Posterior cingulate gyrus (tissue), 11 donors: Measurements from ENCODE around the gene BCKDHA.
"Not testable (repeated sequence)": the region's sequence is repeated elsewhere in the genome, so short reads cannot be mapped to it uniquely, and the experiment has no call there.

Source experiments
- DNase-seq, 10 donors: peaks; one replicate each; pipeline versions ENCODE4 v3.0.0 to v3.0.0-alpha.2; 2020 to 2021; ENCODE audit warnings: mixed read lengths in 3 of 10
- intact Hi-C: fragments of 100-400 bp; cut with DNase I; formaldehyde crosslinking; loops from one replicate; pipeline ENCODE4 v1.15.1; 2023

BCKDHA gene

DNA sequence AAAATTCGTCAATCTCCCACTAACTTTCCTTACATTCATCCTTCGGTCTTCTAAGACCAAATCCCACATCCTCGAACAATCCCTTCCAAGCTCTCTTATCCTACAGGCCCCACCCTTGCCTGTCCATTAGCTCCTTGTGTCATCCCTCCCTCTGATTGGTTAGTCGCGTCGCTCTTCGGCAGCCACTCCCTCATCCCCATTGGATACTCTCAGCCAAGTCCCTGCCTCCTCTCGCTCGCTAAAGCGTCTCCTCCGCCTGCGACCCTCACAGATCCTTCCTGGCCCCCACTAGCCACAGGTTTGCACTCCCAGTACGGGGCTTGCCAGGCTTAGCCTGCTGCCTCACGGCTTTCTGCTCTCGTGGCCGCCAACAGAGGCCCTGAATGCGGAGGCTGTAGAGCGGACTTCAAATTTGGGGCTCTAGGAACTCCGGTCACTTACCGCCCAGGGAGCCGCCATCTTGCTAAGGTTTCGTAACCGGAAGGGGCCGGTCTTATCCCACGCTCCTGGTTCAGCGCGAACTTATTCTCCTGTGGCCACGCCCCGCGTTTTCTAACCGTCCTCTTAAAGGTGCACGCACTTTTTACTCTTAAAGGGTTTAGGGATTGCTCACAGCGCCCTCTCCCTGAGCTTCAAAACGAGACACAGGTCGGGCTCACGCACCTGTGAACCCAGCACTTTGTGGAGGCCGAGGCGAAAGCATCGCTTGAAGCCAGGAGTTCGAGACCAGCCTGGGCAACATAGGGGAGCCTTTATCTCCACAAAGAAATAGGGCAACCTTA, 42.0 kb downstream of the BCKDHA start, which contains the start of gene DMAC2:
Gene DMAC2 (minus strand): TSS at position 472 of the 782 bp plus-strand sequence. CDS start 13 bp downstream, at position 459.
- peak; percentile 90 to 99 (median 96) for DNase-seq
- intact Hi-C loops: loop anchor here (1.0 kb wide), 1 partner anchor 129 kb away; the partner anchor contains the start of gene CCDC97

DNA sequence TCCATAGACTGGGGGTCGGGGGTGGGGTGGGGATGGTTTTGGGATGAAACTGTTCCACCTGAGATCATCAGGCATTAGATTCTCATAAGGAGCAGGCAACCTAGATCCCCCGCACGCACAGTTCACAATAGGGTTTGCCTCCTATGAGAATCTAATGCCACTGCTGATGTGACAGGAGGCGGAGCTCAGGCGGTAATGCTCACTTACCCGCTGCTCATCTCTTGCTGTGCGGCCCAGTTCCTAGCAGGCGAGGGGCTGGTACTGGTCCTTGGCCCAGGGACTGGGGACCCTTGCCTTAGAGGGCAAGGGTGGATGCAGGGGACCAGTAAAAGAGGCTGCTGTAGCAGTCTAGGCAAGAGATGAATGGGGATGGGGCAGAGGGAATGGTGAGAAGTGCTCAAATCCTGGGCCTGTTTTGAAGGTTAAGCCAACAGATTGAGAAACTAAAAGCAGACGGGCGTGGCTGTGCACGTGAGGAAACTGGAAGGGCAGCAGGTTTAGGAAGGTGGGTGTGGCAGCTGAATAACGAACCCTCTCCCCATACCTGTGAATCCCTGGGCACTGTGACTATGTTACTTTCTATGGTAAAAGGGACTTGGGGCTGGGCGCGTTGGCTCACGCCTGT, 43.8 kb downstream of the BCKDHA start:
- intact Hi-C loops: no loop called here
- DNase-seq: peak in 3 of 10 donors; percentile 8 to 54 (median 35)

DNA sequence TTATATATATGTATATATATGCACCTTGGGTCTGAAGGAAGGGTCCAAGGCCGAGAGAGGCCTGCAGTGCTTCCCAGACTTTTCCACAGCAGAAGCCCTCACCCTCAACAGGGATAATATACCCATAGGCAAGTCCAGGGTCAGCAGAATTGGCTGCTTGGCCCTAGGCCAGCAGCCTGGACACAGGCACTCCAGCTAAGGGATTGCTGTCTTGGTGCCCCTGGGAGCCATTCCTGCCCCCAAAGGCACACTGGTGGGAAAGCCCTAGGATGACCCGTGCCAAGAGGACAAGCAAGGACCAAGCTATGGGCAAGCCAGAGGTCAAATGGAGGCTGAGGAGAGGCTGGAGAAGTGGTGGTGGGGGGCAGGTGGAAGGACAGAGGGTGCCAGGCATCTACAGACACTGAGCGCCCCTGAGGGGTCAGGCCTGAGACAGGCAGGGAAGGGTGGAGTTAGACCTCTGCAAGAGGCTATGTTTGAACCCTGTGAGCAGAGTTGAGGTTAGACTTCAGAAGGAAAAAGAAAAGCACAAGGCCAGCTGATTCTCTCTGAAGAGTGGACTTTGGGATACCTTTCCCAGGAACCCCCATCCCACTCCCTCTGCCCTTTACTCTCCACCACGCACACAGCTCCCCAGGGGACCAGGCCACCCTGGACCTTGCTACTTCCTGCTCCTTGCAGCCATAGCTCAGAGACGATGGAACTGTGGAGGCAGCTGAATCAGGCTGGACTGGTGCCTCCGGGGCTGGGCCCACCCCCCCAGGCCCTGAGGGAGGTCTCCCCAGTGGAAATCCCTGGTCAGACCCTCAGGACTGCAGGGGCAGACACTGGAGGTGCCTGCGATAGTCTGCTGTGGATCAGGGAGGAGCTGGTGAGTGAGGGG, 45.1 kb downstream of the BCKDHA start, which contains the start of gene ERICH4:
Gene ERICH4 (plus strand): TSS at position 684 of the 883 bp plus-strand sequence. CDS start 14 bp downstream, at position 698.
- intact Hi-C loops: no loop called here
- DNase-seq: peak in 3 of 10 donors; percentile 32 to 48 (median 41)

DNA sequence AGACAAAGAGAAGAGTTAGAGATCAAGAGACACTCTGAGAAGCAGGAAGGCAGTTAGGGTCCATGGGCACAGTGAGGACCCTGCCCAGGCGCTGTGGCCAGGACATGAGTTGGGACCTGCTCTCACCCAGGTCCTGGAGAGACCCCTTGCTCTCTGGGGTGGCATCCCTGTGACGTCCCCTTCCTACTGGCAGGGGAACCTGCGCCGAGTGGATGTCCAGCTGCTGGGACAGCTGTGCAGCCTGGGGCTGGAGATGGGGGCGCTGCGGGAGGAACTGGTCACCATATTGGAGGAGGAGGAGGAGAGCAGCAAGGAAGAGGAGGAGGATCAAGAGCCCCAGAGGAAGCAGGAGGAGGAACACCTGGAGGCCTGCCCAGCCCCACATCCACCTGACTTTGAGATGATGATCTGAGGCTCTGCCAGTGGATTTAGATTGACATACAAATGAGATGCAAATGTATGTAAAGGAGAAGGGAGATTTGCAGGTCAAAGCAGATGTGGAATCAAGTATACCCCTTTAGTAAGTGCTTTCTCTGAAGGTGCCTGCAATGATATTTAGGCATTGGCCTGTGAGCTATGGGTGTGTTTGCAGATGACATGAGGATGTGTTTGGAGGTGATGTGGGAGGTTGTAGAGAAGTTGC, 46.3 kb downstream of the BCKDHA start:
- intact Hi-C loops: no loop called here

DNA sequence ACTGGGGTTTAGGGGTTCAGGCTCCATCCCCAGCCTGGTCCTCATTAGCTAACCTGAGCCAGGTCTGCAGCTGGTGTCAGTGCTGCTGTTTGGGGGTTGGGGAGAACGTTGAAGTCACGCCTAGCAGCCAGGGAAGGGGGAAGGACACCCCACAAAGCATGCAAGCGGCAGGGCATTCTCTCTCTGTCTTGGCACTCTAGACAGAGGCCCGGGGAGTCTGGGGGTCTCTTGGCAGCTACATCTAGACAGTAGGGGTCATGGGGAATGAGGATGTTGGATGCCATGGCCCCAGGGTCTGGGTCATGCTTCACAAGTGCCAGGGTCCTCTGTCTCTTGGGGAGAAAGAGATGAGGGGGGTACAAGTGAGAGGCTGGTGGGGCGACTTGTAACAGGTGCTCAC, 48.0 kb downstream of the BCKDHA start:
- intact Hi-C loops: no loop called here
- DNase-seq: peak in 1 of 10 donors; percentile 39

More for the DNA sequence above, 46.3 kb downstream of the BCKDHA start:
- peak in 2 of 10 donors; percentile 61 to 76 for DNase-seq

DNA sequence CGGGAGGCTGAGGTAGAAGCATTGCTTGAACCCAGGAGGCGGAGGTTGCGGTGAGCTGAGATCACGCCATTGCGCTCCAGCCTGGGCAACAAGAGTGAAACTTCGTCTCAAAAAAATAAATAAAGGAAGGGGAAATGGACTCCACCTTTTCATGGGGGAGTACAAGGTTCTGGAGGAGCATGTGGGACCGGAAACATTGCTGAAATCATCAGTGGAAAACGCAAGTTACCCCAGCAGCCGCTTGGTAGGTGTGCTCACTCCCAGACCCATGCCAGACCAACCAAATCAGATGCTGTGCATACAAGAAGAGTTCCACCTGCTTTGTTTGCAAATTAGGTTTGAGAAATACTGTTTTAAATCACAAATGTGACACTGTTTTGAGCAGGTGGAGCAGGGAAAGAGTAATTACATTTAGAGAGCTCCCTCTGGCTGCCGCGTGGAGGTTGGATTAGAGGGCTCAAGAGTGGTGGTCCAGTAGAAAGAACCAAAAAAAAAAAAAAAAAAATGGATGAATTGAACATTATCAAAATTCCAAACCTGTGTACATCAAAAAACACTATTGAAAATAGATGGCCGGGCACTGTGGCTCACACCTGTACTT, 50.2 kb downstream of the BCKDHA start:
- intact Hi-C loops: loop anchor here (2.0 kb wide), 1 partner anchor 115 kb away; no protein-coding TSS in a partner anchor
- no peak for DNase-seq

DNA sequence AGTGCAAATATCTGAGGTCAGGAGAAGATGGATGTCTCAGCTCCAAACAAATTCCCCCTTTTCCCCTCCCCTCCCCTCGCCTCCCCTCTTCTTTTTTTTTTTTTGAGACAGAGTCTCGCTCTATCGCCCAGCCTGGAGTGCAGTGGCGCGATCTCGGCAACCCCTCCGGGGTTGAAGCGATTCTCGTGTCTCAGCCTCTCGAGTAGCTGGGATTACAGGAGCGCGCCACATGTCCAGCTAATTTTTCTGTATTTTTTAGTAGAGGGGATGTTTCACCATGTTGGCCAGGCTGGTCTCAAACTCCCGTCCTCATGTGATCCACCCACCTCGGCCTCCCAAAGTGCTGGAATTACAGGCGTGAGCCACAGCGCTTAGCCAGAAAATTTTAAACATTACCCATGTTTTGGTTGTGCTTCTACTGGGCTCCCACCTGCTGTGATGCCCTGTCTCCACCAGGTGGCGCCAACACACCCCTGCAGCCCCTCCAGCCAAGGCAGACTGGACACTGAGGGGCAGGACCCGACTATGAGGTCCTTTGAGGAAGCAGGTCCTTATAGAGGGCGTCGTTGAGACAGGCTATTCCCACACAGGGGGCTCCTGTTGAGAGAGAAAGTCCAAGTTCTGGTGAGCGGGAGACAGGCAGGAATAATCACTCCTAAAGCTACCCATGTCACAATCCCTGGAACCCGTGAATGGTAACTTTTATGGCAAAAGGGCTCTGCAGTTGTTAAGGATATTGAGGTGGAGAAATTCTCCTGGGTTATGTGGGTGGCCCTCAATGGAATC, 51.7 kb downstream of the BCKDHA start:
- DNase-seq: peak; percentile 40 to 95 (median 74)
- intact Hi-C loops: loop anchor here (1.0 to 2.0 kb wide), 2 partner anchors 114 to 121 kb away; no protein-coding TSS in a partner anchor

DNA sequence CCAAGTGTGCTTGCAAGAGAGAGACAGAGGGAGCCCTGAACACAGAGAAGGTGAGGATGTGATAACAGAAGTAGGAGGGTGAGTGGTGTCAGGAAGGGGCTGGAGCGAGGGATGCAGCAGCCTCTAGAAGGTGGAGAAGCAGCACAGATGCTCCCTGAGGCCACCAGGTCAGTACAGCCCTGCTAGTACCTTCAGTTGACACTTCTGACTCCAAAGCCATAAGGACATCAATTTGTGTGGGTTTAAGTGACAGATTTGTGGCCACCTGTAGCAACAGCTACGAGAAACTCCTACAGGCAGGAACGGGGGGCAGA, 52.2 kb downstream of the BCKDHA start:
- intact Hi-C loops: loop anchor here (1.0 to 2.0 kb wide), 2 partner anchors 113 to 120 kb away; no protein-coding TSS in a partner anchor
- no peak for DNase-seq

DNA sequence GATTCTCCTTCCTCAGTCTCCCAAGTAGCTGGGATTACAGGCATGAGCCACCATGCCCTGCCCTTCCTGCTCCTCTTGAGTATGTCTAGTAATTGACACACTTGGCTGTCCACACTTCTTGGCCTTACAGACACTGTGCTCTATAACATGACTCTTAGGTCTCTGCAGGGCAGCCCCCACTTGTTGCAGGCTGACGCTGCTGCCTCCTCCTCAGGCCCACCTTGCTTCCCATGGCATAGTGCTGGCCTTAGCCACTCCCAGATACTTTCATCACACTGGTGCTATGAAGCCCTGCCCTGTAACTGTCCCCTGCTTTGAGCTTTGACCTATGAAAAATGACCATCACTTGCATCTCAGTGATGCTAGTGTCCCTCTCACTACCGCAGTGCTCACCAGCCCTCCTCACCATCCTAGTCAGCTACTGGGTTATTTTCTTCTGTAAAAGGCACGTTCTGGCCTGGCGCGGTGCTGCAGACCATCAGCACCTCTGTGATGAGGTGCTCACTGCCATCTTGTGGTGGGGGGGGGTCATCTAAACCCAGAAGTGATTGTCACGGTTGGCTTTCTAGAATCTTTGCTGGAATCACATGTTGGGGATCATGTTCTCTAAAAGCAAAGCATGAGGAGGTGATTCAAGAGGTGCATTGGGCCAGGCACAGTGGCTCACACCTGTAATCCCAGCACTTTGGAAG, 55.1 kb downstream of the BCKDHA start:
- intact Hi-C loops: no loop called here
- DNase-seq: no peak

DNA sequence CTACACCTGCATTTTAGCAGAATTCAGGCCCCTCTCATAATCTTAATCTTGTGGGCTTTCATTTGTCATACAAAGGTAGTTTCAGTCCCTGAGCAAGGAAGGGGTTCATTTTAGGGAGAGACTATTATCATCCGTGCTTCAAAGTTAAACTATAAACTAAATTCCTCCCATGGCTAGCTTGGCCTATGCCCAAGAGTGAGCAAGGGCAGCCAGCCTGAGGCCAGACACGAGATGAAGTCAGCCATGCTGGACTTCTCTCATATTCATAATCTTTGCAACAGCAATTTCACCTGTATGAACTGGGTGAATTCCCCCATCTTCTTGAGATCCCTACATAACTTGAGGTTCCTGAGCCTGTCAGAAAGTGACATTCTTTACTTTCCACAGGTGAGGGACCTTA, 58.3 kb downstream of the BCKDHA start:
- intact Hi-C loops: no loop called here
- no peak for DNase-seq

DNA sequence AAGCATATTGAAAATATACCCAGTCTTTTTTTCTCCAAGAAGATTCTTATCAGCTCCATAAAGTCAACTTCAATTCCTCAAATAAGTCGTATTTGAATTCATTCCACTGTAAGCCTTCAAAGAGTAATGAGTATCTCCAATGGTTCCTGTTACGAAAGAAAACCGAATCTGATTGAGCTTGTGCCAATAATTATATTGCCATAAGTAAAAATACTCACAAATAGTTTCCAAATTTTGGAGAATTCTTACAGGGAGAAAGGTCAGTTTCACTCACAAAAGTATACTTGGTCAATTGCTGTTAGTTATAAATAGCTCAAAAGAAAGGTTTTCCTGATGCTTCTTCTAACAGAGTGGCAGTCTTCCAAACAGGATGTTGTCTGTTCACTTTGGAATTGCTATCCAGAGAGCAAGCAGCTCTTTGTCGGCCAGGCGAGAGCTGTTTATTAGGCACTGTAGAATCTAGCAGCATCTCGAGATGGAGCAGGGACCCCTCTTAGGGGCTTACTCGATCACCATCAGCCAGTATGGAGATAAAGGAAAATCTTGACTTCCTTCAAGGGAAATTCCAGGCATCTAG, 58.8 kb downstream of the BCKDHA start:
- no peak for DNase-seq
- intact Hi-C loops: no loop called here

DNA sequence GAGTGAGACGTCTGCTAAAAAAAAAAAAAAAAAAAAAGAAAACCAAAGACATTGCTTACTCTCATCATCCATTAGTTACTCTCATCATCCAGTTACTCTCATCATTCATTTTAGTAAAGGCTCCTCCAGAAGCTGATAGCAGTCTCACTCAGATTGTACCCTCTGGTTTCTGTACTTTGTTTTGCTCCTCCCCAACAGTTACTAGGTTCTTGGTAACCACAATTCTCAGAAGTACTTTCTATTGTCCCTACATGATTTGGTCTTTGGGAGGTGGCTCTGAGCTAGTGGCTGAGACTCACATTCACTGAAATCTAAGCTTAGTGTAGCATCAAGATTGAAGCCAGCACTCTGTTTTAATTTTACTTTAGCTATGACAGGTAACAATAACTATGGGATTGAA, 59.6 kb downstream of the BCKDHA start:
- intact Hi-C loops: no loop called here
- no peak for DNase-seq

DNA sequence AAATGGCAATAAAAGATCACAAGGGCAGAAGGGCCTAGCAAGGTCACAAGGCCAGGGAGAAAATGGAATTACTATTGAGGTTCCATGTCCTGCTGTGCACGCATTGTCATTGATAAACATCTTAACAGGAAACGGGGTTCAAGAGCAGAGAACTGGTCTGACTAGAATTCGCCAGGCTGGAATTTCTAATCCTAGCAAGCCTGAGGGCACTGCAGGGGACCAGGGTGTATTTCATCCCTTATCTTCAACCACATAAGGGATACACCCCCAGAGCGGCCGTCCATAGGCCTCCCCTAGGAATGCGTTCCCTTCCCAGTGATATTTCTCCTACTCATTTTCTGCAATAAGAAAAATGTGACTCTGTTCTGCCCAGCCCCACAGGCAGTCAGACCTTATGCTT, 64.9 kb downstream of the BCKDHA start:
- no peak for DNase-seq
- intact Hi-C loops: no loop called here

DNA sequence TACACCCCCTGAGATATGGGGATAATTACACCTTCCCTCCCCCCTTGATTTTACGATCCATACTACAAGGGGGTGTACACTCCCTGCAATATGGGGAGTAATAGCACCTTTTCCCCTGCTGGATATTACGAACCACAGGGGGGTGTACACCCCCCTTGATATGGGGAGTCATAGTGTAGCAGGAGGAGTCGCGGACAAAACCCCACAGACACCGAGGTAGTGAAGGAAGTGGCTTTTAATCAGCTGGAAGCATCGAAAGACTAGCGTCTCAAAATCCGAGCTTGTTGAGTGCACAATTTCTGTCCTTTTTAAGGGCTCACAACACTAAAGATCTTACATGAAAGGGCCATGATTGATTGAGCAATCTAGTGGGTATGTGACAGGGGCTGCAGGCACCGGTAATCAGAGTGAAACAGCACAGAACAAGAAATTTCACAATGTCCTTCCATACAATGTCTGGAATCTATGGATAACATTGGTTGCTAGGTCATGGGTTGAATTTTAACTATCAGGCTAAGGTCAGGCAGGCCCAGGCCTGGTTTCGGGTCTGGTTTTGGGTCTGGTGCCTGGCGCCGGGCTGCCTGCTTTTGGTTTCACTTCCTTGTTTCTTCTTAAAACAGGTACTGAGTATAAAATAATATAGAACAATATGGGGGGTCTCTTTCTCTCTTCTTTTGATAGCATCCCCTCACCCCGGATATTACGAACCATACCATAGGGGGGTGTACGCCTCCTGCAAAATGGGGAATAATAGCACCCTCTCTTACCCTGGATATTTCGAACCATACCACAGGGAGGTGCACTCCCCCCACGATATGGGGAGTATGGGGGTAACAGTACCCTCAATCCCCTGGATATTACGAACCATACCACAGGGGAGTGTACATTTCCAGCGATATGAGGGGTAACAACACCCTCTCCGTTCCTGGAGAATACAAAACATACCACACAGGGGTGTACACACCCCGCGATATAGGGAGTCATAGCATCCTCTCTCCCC, 65.9 kb downstream of the BCKDHA start:
- DNase-seq, intact Hi-C loops: not testable (repeated sequence)
